ENCODE measurements around the gene MALAT1. TPM values are rescaled to one million over a fixed set of nuclear protein-coding genes. Genes with fewer than 3 reads are reported as not detected.

The MALAT1 gene
- total and polyA plus RNA-seq, 4 donors = 557 to 14,973 (median 4,235) TPM

DNA sequence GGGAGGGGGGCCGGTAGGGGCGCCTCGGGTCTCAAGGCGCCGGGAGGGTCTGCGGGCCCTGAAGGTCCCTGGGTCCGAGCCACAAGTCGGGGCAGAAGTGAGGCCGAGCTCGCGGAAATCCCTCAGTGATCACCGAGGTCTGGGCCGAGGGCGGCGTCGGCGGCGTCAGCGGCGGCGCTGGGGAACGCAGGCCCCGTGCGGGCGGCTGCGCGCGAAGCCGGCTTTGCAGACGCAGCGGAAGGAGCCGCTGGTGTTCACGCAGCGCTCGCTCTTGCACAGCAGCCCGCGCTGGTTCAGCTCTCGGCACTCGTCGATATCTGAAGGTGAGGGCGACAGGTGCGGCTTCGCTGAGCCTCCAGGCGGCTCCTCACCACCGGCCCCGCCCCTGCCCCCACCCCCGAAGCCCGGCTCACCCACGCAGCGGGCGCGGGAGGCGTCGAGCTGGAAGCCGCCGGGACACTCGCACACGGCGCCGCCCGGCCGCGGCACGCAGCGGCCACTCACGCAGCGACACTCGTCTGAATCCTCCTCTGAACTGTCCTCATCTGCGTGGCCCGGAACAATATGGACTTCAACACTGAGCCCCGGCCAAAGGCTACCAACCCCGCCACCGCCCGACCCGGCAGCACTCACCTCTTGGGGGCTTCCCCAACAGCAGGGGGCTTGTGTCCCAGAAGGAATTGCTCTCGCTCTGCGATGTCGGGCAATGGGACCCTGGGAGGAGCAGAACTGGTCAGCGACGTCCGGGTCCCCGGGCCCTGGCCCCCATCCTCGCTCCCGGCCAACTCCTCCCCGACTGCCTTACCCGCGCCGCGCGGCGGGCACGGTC is 40.3 kb downstream of the MALAT1 start:
- DNase-seq (ENCODE audit: low read depth in 4 of 6, low spot score in 6 of 6) = peak in 2 of 6 donors; percentile 50 to 78
- Histone ChIP-seq H3K4me1 (ENCODE audit: control insufficient read depth, insufficient read depth, low read length) (peaks cover 30% of the 10 kb centered on the region), H3K9me3 (ENCODE audit: control insufficient read depth, insufficient read depth, low read length) (no peaks in the 10 kb centered on the region), H3K27ac (ENCODE audit: low read depth, low read length) (no peak overlapping the region), H3K4me3 (ENCODE audit: low read depth, low read length) (no peak overlapping the region), H3K27me3 (ENCODE audit: control insufficient read depth, insufficient read depth, low read length) (no peaks in the 10 kb centered on the region), H3K36me3 (ENCODE audit: control insufficient read depth, insufficient read depth, low read length) (peaks cover 84% of the 10 kb centered on the region)
- WGBS (ENCODE audit: insufficient coverage) = 40% methylated on average over 91 of the region's 92 CpGs

DNA sequence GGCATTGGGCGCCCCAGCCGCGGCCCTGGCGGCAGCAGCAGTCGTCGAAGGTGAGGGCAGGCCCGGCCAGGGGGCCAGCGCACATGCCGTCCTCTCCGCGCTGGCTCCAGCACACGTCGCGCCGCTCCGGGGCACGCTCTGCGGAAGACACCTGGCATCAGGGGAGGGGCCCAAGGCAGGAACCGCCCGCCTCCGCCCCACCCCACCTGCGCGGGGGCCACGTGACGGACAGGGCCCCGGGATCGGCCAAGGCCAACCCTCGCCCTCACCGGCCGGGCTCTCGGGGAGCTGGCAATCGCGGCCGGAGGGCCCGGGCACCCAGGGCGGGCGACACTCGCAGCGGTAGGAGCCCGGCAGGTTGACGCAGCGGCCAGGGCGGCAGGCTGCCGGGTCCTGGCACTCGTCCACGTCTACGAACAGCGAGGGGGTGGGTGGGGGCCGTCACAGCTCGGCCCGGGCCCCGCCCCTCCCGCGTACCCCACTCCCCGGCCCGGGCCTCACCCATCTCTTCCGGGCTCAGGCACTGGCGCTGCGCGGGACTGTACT is 41.0 kb downstream of the MALAT1 start:
- DNase-seq (ENCODE audit: low read depth in 4 of 6, low spot score in 6 of 6) = no peak
- peaks cover 84% of the 10 kb centered on the region for H3K36me3 ChIP-seq (ENCODE audit: control insufficient read depth, insufficient read depth, low read length)
- 22% methylated on average over 60 of the region's 60 CpGs for WGBS (ENCODE audit: insufficient coverage)
- H3K4me1 ChIP-seq (ENCODE audit: control insufficient read depth, insufficient read depth, low read length) = peaks cover 30% of the 10 kb centered on the region
- H3K4me3 ChIP-seq (ENCODE audit: low read depth, low read length) = peak overlapping the region; percentile 49
- H3K27me3 ChIP-seq (ENCODE audit: control insufficient read depth, insufficient read depth, low read length) = no peaks in the 10 kb centered on the region
- H3K27ac ChIP-seq (ENCODE audit: low read depth, low read length) = peak overlapping the region; percentile 76
- H3K9me3 ChIP-seq (ENCODE audit: control insufficient read depth, insufficient read depth, low read length) = no peaks in the 10 kb centered on the region

DNA sequence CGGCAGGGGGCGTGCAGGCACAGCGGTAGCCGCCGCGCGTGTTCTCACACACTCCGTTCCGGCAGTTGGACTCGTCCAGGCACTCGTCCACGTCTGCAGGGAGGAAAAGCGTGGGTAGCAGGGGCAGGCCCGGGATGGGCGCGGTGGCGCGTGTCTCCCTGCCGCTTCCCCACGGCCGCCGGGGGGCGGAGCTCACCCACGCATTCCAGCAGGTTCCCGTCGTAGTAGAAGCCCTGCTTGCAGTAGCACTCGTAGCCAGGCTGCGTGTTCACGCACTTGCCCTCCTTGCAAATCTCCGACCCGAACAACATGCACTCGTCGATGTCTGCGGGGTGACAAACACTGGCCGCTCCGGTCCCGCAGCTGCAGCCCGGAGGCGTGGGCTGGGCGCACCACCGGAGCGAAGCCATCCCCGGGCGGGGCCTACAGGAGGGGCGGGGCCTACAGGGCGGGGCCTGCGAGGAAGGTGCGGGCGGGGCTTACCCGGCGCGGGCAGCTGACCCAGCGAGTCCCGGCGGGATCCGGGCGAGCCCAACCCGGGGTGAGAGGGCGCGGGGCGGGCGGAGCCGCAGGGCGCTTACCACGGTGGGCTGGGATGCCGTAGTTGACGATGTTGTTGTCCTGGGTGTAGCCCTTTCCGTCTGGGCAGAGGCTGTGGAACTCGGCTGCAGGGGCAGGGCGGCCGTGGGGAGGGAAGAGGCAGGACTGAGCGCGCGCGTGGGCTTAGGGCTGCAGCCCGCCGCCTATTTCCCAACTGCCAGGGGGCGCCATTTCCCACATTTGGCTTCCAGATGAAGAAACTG is 41.6 kb downstream of the MALAT1 start:
- Histone ChIP-seq H3K27ac (ENCODE audit: low read depth, low read length) (peak overlapping the region; percentile 76), H3K4me3 (ENCODE audit: low read depth, low read length) (peak overlapping the region; percentile 49), H3K9me3 (ENCODE audit: control insufficient read depth, insufficient read depth, low read length) (no peaks in the 10 kb centered on the region), H3K4me1 (ENCODE audit: control insufficient read depth, insufficient read depth, low read length) (peaks cover 30% of the 10 kb centered on the region), H3K36me3 (ENCODE audit: control insufficient read depth, insufficient read depth, low read length) (peaks cover 84% of the 10 kb centered on the region), H3K27me3 (ENCODE audit: control insufficient read depth, insufficient read depth, low read length) (no peaks in the 10 kb centered on the region)
- WGBS (ENCODE audit: insufficient coverage) = 2% methylated on average over 78 of the region's 78 CpGs
- DNase-seq (ENCODE audit: low read depth in 4 of 6, low spot score in 6 of 6) = peak in 4 of 6 donors; percentile 55 to 91 (median 72)

DNA sequence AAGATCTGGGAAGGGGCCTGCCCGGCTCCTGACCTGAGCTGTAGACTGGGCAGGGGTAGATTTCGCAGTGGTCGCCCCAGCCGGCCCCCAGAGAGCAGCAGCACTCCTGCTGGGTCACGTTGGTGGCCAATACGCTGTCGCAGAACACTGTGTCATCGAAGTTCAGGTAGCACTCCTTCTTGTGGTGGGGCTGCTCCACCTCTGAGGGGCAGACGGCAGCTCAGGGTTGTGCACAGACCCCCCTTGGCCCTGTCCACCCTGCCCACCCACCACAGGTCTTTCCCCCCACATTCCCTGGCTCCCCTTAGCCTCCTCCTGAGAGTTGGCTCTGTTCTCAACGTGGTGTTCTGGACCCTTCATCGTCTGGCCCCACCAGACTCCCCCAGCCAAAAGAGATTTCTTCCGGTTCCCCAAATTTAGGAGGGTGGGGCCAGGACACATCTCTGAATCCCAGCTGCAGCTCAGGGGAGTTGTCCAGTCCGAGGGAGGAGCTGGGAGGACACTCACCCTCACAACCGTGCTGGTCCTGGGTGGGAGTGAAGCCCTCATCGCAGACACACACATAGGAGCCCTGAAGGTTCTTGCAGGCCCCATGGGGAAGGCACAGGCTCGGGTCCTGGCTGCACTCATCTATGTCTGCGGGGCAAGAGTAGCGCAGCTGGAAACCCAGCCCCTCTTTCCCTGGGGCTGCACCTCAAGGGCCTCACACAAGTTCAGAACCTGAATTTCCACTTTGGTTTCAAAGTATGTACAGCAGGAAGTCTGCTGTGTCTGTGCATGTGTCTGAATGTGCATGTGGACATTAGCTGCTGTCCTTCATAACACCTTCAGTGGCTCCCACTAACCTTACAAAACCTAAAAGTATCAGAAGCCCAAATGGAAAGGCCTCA is 42.5 kb downstream of the MALAT1 start:
- Histone ChIP-seq H3K27me3 (ENCODE audit: control insufficient read depth, insufficient read depth, low read length) (no peaks in the 10 kb centered on the region), H3K4me1 (ENCODE audit: control insufficient read depth, insufficient read depth, low read length) (peaks cover 33% of the 10 kb centered on the region), H3K36me3 (ENCODE audit: control insufficient read depth, insufficient read depth, low read length) (peaks cover 84% of the 10 kb centered on the region), H3K9me3 (ENCODE audit: control insufficient read depth, insufficient read depth, low read length) (no peaks in the 10 kb centered on the region), H3K27ac (ENCODE audit: low read depth, low read length) (peak overlapping the region; percentile 76), H3K4me3 (ENCODE audit: low read depth, low read length) (peak overlapping the region; percentile 49)
- whole genome bisulfite sequencing (ENCODE audit: insufficient coverage) = 45% methylated on average over 15 of the region's 18 CpGs
- DNase-seq (ENCODE audit: low read depth in 4 of 6, low spot score in 6 of 6) = no peak

DNA sequence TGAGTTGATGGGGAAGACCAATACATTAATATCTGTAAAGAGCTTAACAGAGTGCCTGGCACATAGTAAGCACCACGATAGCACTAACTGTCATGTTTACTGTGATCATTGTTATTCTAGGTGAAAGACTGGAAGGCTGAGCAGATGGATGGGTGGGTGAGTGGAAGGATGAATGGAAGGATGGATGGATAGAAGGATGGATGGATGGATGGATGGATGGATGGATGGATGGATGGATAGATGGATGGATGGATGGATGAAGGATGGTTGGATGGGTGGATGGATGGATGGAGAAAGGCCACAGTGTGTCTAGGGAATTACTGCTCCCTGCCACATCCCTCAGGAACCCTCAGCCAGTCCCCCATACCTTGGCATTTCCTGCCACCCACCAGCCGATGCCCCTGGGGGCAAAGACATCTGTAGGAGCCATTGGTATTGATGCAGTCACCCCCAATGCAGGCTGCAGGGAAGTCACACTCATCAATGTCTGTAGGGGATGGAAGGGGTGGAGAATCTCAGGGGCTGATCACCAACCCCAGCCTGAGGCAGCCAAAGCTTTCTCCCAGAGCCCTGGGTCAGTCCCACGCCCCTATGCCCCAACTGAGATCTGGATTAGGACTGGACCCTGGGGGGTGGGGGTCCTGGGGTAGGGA is 44.0 kb downstream of the MALAT1 start:
- DNase-seq (ENCODE audit: low read depth in 4 of 6, low spot score in 6 of 6) = no peak
- Histone ChIP-seq H3K36me3 (ENCODE audit: control insufficient read depth, insufficient read depth, low read length) (peaks cover 84% of the 10 kb centered on the region), H3K4me3 (ENCODE audit: low read depth, low read length) (no peak overlapping the region), H3K4me1 (ENCODE audit: control insufficient read depth, insufficient read depth, low read length) (peaks cover 38% of the 10 kb centered on the region), H3K9me3 (ENCODE audit: control insufficient read depth, insufficient read depth, low read length) (no peaks in the 10 kb centered on the region), H3K27me3 (ENCODE audit: control insufficient read depth, insufficient read depth, low read length) (no peaks in the 10 kb centered on the region), H3K27ac (ENCODE audit: low read depth, low read length) (no peak overlapping the region)
- WGBS (ENCODE audit: insufficient coverage) = 90% methylated on average over 2 of the region's 3 CpGs

DNA sequence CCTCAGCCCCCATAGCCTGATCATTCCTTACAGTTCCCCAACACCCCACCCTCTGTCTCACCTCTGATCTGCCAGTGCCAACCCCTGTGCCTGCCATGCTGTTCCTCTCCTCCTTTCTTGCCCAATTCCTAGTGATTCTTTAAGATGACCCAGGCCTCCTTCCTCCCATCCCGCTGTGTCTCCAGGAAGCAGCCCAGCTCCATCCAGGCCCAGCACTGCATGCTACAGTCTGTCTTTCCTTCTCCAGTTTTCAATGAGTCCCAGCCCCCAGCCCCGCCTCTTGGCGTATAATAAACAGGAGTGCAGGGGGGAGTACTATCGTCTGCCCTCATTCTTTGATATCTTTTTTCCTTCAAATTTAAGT is 47.0 kb downstream of the MALAT1 start:
- H3K36me3 ChIP-seq (ENCODE audit: control insufficient read depth, insufficient read depth, low read length) = peaks cover 72% of the 10 kb centered on the region
- DNase-seq (ENCODE audit: low read depth in 4 of 6, low spot score in 6 of 6) = no peak
- no peaks in the 10 kb centered on the region for H3K9me3 ChIP-seq (ENCODE audit: control insufficient read depth, insufficient read depth, low read length)
- H3K4me3 ChIP-seq (ENCODE audit: low read depth, low read length) = no peak overlapping the region
- H3K27ac ChIP-seq (ENCODE audit: low read depth, low read length) = no peak overlapping the region
- WGBS (ENCODE audit: insufficient coverage) = 100% methylated on average over 1 of the region's 4 CpGs
- peaks cover 6% of the 10 kb centered on the region for H3K27me3 ChIP-seq (ENCODE audit: control insufficient read depth, insufficient read depth, low read length)
- peaks cover 34% of the 10 kb centered on the region for H3K4me1 ChIP-seq (ENCODE audit: control insufficient read depth, insufficient read depth, low read length)

DNA sequence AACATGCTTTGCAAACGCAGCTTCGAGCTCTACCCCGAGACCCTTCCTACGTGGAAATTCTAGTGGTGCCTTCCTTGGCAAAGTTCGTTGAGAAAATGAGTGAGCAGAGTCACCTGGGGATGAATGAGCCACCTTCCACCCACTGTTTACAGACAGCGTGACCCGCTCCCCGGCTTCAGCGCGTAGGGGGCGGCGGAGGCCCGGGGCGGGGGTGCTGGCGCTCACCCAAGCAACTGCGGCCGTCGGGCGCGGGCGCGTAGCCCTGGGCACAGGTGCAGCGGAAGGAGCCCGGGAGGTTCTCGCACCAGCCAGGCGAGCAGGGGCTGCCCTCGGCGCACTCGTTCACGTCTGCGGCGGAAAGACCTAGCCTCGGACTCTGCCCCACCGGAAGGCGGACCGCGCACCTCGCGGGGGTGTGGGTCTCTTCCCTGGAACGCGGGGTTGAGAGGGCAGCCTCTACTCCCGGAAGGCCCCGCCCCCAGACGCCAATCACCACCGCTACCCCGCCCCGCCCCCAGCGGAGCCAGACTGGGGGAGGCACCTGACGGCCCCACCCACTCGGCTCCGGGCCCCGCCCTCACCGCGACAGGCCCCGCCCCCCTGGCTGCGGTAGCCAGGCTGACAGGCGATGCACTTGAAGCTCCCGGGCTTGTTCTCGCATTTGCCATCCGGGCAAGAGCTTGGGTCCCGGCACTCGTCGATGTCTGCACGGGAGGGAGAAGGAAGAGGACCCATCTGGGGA is 47.5 kb downstream of the MALAT1 start:
- peaks cover 74% of the 10 kb centered on the region for H3K36me3 ChIP-seq (ENCODE audit: control insufficient read depth, insufficient read depth, low read length)
- H3K4me1 ChIP-seq (ENCODE audit: control insufficient read depth, insufficient read depth, low read length) = peaks cover 28% of the 10 kb centered on the region
- H3K9me3 ChIP-seq (ENCODE audit: control insufficient read depth, insufficient read depth, low read length) = no peaks in the 10 kb centered on the region
- H3K27me3 ChIP-seq (ENCODE audit: control insufficient read depth, insufficient read depth, low read length) = peaks cover 6% of the 10 kb centered on the region
- 26% methylated on average over 57 of the region's 64 CpGs for WGBS (ENCODE audit: insufficient coverage)
- H3K4me3 ChIP-seq (ENCODE audit: low read depth, low read length) = no peak overlapping the region
- peak in 2 of 6 donors; percentile 53 to 56 for DNase-seq (ENCODE audit: low read depth in 4 of 6, low spot score in 6 of 6)
- H3K27ac ChIP-seq (ENCODE audit: low read depth, low read length) = no peak overlapping the region

DNA sequence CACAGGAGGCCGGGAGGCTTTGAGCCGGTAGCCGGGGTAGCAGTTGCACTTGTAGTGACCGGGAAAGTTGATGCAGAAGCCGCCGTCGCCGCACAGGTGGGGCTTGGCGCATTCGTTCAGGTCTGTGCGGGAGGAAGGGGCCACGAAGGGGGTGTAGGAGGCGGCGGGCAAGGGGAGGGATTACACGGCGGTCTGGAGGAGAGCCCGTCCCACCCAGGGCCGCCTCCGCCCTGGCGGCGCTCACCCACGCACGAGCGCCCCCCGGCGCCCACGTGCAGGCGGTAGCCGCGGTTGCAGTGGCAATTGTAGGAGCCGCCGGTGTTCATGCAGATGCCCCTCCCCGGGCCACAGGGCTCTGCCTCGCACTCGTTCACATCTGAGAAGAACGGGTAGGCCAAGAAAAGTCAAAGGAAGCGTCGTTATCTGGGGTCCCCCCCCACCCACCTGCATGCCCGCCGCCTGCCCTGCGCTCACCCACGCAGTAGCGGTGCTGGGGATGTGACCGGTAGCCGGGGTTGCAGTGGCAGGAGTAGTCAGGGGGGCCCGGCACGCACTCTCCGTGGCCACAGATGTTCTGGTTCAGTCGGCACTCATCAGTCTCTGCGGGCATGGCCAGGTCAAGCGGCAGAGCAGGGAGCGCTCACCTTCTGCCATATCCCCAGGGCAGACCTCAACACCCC is 48.7 kb downstream of the MALAT1 start:
- Histone ChIP-seq H3K36me3 (ENCODE audit: control insufficient read depth, insufficient read depth, low read length) (peaks cover 83% of the 10 kb centered on the region), H3K4me1 (ENCODE audit: control insufficient read depth, insufficient read depth, low read length) (peaks cover 23% of the 10 kb centered on the region), H3K4me3 (ENCODE audit: low read depth, low read length) (no peak overlapping the region), H3K27ac (ENCODE audit: low read depth, low read length) (no peak overlapping the region), H3K27me3 (ENCODE audit: control insufficient read depth, insufficient read depth, low read length) (peaks cover 6% of the 10 kb centered on the region), H3K9me3 (ENCODE audit: control insufficient read depth, insufficient read depth, low read length) (no peaks in the 10 kb centered on the region)
- no peak for DNase-seq (ENCODE audit: low read depth in 4 of 6, low spot score in 6 of 6)
- WGBS (ENCODE audit: insufficient coverage) = 53% methylated on average over 51 of the region's 52 CpGs

Measured in spinal cord (tissue), 10 donors.